K562 (cell line): ENCODE results near the gene SEC31A. TPM values are rescaled to one million over a fixed set of nuclear protein-coding genes. Genes with fewer than 3 reads are reported as not detected.

Source experiments
- ARID3A ChIP-seq: IDR thresholded peaks from 2 replicates; pipeline ENCODE4 v1.6.1; 2012; ENCODE audit warnings: low read depth, low read length, improper control_type of control experiment, borderline replicate concordance
- ARID4B ChIP-seq: sonication (generic); formaldehyde crosslinking; IDR thresholded peaks from 2 replicates; pipeline ENCODE4 v1.8.0; 2022; ENCODE audit warnings: mild to moderate bottlenecking, missing genetic modification reagents
- CREB3 ChIP-seq: fragments of 450-650 bp; conservative IDR thresholded peaks from 2 replicates; pipeline ENCODE4 v1.6.1; 2016; ENCODE audit warnings: missing genetic modification characterization, low read depth, mild to moderate bottlenecking, missing compliant biosample characterization, moderate library complexity
- EP300 ChIP-seq: IDR thresholded peaks from 2 replicates; pipeline ENCODE4 v1.6.1; 2012; ENCODE audit warnings: low read length, improper control_type of control experiment
- KAT2B ChIP-seq: IDR thresholded peaks from one replicate; pipeline ENCODE4 v1.6.1; 2012; ENCODE audit warnings: low read depth, mild to moderate bottlenecking, control low read depth, inconsistent platforms, low read length, moderate library complexity
- PHF20 ChIP-seq: fragments of 450-650 bp; IDR thresholded peaks from 2 replicates; pipeline ENCODE4 v1.6.1; 2018; ENCODE audit not compliant: partially characterized antibody
- POLR2A ChIP-seq: fragments of 450-650 bp; conservative IDR thresholded peaks from 2 replicates; pipeline ENCODE4 v1.6.1; 2016
- TGIF2 ChIP-seq: sonication (generic); formaldehyde crosslinking; IDR thresholded peaks from 2 replicates; pipeline ENCODE4 v1.8.1; 2022; ENCODE audit warnings: mild to moderate bottlenecking, missing genetic modification reagents, moderate library complexity
- ZBTB34 ChIP-seq: fragments of 250-450 bp; sonication (Bioruptor Pico); IDR thresholded peaks from 2 replicates; pipeline ENCODE4 v1.8.0; 2021; ENCODE audit warnings: mild to moderate bottlenecking, moderate library complexity
- ZBTB5 ChIP-seq: fragments of 450-650 bp; IDR thresholded peaks from 2 replicates; pipeline ENCODE4 v1.6.1; 2017; ENCODE audit warnings: antibody characterized with exemption
- ZNF398 ChIP-seq: fragments of 250-450 bp; sonication (Bioruptor Pico); IDR thresholded peaks from 2 replicates; pipeline ENCODE4 v1.8.0; 2021; ENCODE audit warnings: moderate library complexity, mild to moderate bottlenecking, inconsistent platforms
- polyA plus RNA-seq, 8 experiments: library from polyadenylated mRNA; depleted of rRNA in 4 of 8; stranded (reverse) in 5 of 8; unstranded in 3 of 8; fragments of >200 nt; fragmentation: Nextera tagmentation in 2 of 8; fragmentation: Illumina TruSeq in 1 of 8; extraction: Ambion mirVana in 2 of 8; extraction: Trizol in 1 of 8; gene quantifications; 2 replicates each; pipeline versions ENCODE4 v1.2.1 to v1.2.3, GENCODE V29; 2011 to 2014; ENCODE audit warnings: inconsistent platforms in 1 of 8, missing spikeins in 1 of 8
- total RNA-seq, 7 experiments: library from RNA; depleted of rRNA in 6 of 7; stranded (reverse); fragments of >200 nt in 6 of 7; fragmentation: Illumina TruSeq in 2 of 7; extraction: Trizol in 2 of 7; gene quantifications; 2 replicates each; pipeline versions ENCODE4 v1.2.1 to v1.2.3, GENCODE V29; 2011 to 2021; ENCODE audit warnings: low replicate concordance in 1 of 7

Gene SEC31A
- total and polyA plus RNA-seq, 9 of the 15 experiments (the other 6 are each of a cell fraction or from before 2014, with no cell fraction given), result 78.9 to 241 (median 173) TPM

GRCh38 chr4:82820689-82821088 lies 70.3 kb downstream of the SEC31A start (continued):
- TF ChIP-seq ZNF398 (no peak), ARID4B (CRISPR knock-in tag) (no peak), KAT2B (no peak), ZBTB5 (no peak), CREB3 (tag) (no peak), ARID3A (no peak), TGIF2 (CRISPR knock-in tag) (no peak), ZBTB34 (no peak), PHF20 (no peak), POLR2A (no peak), EP300 (no peak)
- TF ChIP-seq, all 486 proteins: peak for 0
